ENCODE measurements around the gene PRKCQ. TPM values are rescaled to one million over a fixed set of nuclear protein-coding genes. Genes with fewer than 3 reads are reported as not detected.

The PRKCQ gene
- total RNA-seq, 1 experiment from 2014 or later, result 12.1 TPM

- Histone ChIP-seq H3K18ac (ENCODE audit: insufficient read length, low read depth, low read length) (no peak overlapping the region), H2BK12ac (ENCODE audit: insufficient read length, low read depth, low read length) (no peak overlapping the region), H3T11ph (ENCODE audit: low read length) (no peak overlapping the region), H2AK5ac (ENCODE audit: insufficient read length, low read length) (no peak overlapping the region), H2BK20ac (ENCODE audit: low read depth, low read length, poor library complexity, severe bottlenecking) (no peak overlapping the region), H3K56ac (ENCODE audit: insufficient read length, low read depth, low read length) (no peak overlapping the region), H2BK120ac (ENCODE audit: low read depth, low read length, poor library complexity, severe bottlenecking) (no peak overlapping the region), H3K14ac (ENCODE audit: insufficient read depth, low read length) (no peak overlapping the region), H3K23me2 (ENCODE audit: insufficient read length, low read depth, low read length, poor library complexity, severe bottlenecking) (no peaks in the 10 kb centered on the region), H2AFZ (ENCODE audit: low read length) (no peak overlapping the region), H3K79me2 (ENCODE audit: insufficient read depth, low read length) (peaks cover 4% of the 10 kb centered on the region; the same call in 1 of the 2 replicates), H3K4ac (ENCODE audit: low read depth, low read length) (no peak overlapping the region), H4K8ac (replicated peaks; ENCODE audit: insufficient read length, low read depth, low read length) (no peak overlapping the region), H3K9me3 (ENCODE audit: control insufficient read depth, low read depth, low read length) (no peaks in the 10 kb centered on the region), H4K91ac (ENCODE audit: insufficient read length, low read depth, low read length) (no peak overlapping the region), H3K27ac (ENCODE audit: insufficient read length, low read depth, low read length) (no peak overlapping the region), H4K5ac (ENCODE audit: insufficient read length, low read depth, low read length) (no peak overlapping the region), H3K9ac (ENCODE audit: extremely low read depth, insufficient read length, low read length) (no peak overlapping the region), H3K23ac (ENCODE audit: insufficient read length, low read depth, low read length) (no peak overlapping the region), H3K27me3 (ENCODE audit: insufficient read depth, low read length) (no peaks in the 10 kb centered on the region), H4K20me1 (ENCODE audit: control insufficient read depth, insufficient read depth, insufficient read length) (no peaks in the 10 kb centered on the region), H3K4me1 (ENCODE audit: insufficient read depth, low read length) (peaks cover 6% of the 10 kb centered on the region; the same call in 1 of the 2 replicates), H2BK15ac (ENCODE audit: low read depth, low read length) (no peak overlapping the region), H3K79me1 (ENCODE audit: insufficient read depth, low read depth, low read length, poor library complexity, severe bottlenecking) (no peaks in the 10 kb centered on the region), H3K4me2 (ENCODE audit: insufficient read depth, insufficient read length, low read length) (no peak overlapping the region), H2BK5ac (ENCODE audit: insufficient read length, low read length) (no peak overlapping the region)
- no peaks in the 10 kb centered on the region for H3K27me3 Mint-ChIP-seq (ENCODE audit: low read depth)
- H3K4me3 Mint-ChIP-seq, result no peak overlapping the region
- no CpG with 5 or more reads among the region's 5 CpGs for WGBS (ENCODE audit: extremely low coverage, insufficient read length, low lambda C conversion rate)
- H3K4me1 Mint-ChIP-seq, result peaks cover 29 to 37% of the 10 kb centered on the region in 2 experiments
- no peak for DNase-seq
- TF ChIP-seq CTCF (conservative IDR thresholded peaks at IDR 0.05), result no peak
- H3K27ac Mint-ChIP-seq, result peak overlapping the region in 2 of 3 experiments; percentile 19 to 56; a peak in 1 of 7 replicates
- H3K9me3 Mint-ChIP-seq, result no peaks in the 10 kb centered on the region
- no peaks in the 10 kb centered on the region; a peak in 1 of 7 replicates for H3K36me3 Mint-ChIP-seq (ENCODE audit: insufficient read depth in 1 of 3, low read depth in 3 of 3)
Observed at GRCh38 chr10:6564367-6564766, 15.7 kb downstream of the PRKCQ start.
